HEK293 (cell line): Measurements from ENCODE around the gene TMEM119.
A peak's percentile ranks its signal among the peaks of the same experiment; 100 is the strongest.

Experiments
- EGR2 ChIP-seq: fragments of 450-650 bp; formaldehyde crosslinking; IDR thresholded peaks from 2 replicates; pipeline ENCODE4 v1.5.1; 2016; ENCODE audit warnings: low read depth, missing biosample characterization, missing genetic modification characterization
- GFI1B ChIP-seq: fragments of 450-650 bp; formaldehyde crosslinking; IDR thresholded peaks from 2 replicates; pipeline ENCODE4 v1.5.1; 2016; ENCODE audit warnings: missing biosample characterization, missing genetic modification characterization
- GLIS1 ChIP-seq: fragments of 450-650 bp; formaldehyde crosslinking; IDR thresholded peaks from 2 replicates; pipeline ENCODE4 v1.5.1; 2016; ENCODE audit warnings: missing biosample characterization, missing genetic modification characterization
- INSM2 ChIP-seq: fragments of 450-650 bp; formaldehyde crosslinking; IDR thresholded peaks from 2 replicates; pipeline ENCODE4 v1.5.1; 2016; ENCODE audit warnings: missing biosample characterization, missing genetic modification characterization
- KLF7 ChIP-seq: fragments of 450-650 bp; formaldehyde crosslinking; IDR thresholded peaks from 2 replicates; pipeline ENCODE4 v1.5.1; 2016; ENCODE audit warnings: missing biosample characterization, missing genetic modification characterization, borderline replicate concordance
- MEIS1 ChIP-seq: sonication (generic); formaldehyde crosslinking; IDR thresholded peaks from 2 replicates; pipeline ENCODE4 v1.8.1; 2022; ENCODE audit warnings: missing genetic modification reagents, mild to moderate bottlenecking, borderline replicate concordance
- MYNN ChIP-seq: fragments of 450-650 bp; formaldehyde crosslinking; IDR thresholded peaks from 2 replicates; pipeline ENCODE4 v1.5.1; 2016; ENCODE audit warnings: missing biosample characterization, missing genetic modification characterization, borderline replicate concordance
- OSR2 ChIP-seq: fragments of 450-650 bp; formaldehyde crosslinking; IDR thresholded peaks from 2 replicates; pipeline ENCODE4 v1.5.1; 2016; ENCODE audit warnings: missing biosample characterization, missing genetic modification characterization
- OVOL3 ChIP-seq: fragments of 450-650 bp; formaldehyde crosslinking; IDR thresholded peaks from 2 replicates; pipeline ENCODE4 v1.5.1; 2016; ENCODE audit warnings: missing biosample characterization, missing genetic modification characterization
- REPIN1 ChIP-seq: fragments of 450-650 bp; formaldehyde crosslinking; IDR thresholded peaks from 2 replicates; pipeline ENCODE4 v1.5.1; 2017; ENCODE audit warnings: missing biosample characterization, missing genetic modification characterization, low read depth
- REST ChIP-seq: fragments of 450-650 bp; formaldehyde crosslinking; IDR thresholded peaks from 2 replicates; pipeline ENCODE4 v1.5.1; 2016; ENCODE audit warnings: missing biosample characterization, missing genetic modification characterization
- YY1 ChIP-seq: fragments of 450-650 bp; formaldehyde crosslinking; IDR thresholded peaks from 2 replicates; pipeline ENCODE4 v1.5.1; 2018; ENCODE audit warnings: missing biosample characterization, missing genetic modification characterization
- ZBTB11 ChIP-seq: fragments of 450-650 bp; formaldehyde crosslinking; conservative IDR thresholded peaks from 2 replicates; pipeline ENCODE4 v1.5.1; 2016; ENCODE audit warnings: low read depth, missing biosample characterization, missing genetic modification characterization
- ZBTB6 ChIP-seq: fragments of 450-650 bp; formaldehyde crosslinking; IDR thresholded peaks from 2 replicates; pipeline ENCODE4 v1.5.1; 2017; ENCODE audit warnings: missing biosample characterization, missing genetic modification characterization
- ZNF19 ChIP-seq: fragments of 450-650 bp; formaldehyde crosslinking; IDR thresholded peaks from 2 replicates; pipeline ENCODE4; 2016; ENCODE audit warnings: missing biosample characterization, missing genetic modification characterization, low read depth
- ZNF2 ChIP-seq: fragments of 450-650 bp; formaldehyde crosslinking; IDR thresholded peaks from 2 replicates; pipeline ENCODE4 v1.5.1; 2016; ENCODE audit warnings: missing biosample characterization, missing genetic modification characterization
- ZNF350 ChIP-seq: fragments of 450-650 bp; formaldehyde crosslinking; IDR thresholded peaks from 2 replicates; pipeline ENCODE4 v1.5.0; 2017; ENCODE audit warnings: missing biosample characterization, mild to moderate bottlenecking, missing genetic modification characterization
- ZNF529 ChIP-seq: fragments of 450-650 bp; formaldehyde crosslinking; IDR thresholded peaks from 2 replicates; pipeline ENCODE4 v1.5.1; 2017; ENCODE audit warnings: missing genetic modification characterization, missing biosample characterization; ENCODE audit not compliant: insufficient replicate concordance
- ZNF558 ChIP-seq: fragments of 450-650 bp; formaldehyde crosslinking; IDR thresholded peaks from 2 replicates; pipeline ENCODE4 v1.5.1; 2016; ENCODE audit warnings: missing biosample characterization, missing genetic modification characterization
- ZNF561 ChIP-seq: fragments of 450-650 bp; IDR thresholded peaks from 2 replicates; pipeline ENCODE4 v1.5.1; 2018; ENCODE audit warnings: missing biosample characterization, missing genetic modification characterization, borderline replicate concordance
- ZNF600 ChIP-seq: fragments of 450-650 bp; formaldehyde crosslinking; IDR thresholded peaks from 2 replicates; pipeline ENCODE4 v1.5.1; 2016; ENCODE audit warnings: missing biosample characterization, missing genetic modification characterization
- ZNF623 ChIP-seq: fragments of 450-650 bp; formaldehyde crosslinking; IDR thresholded peaks from 2 replicates; pipeline ENCODE4 v1.5.1; 2016; ENCODE audit warnings: missing biosample characterization, missing genetic modification characterization
- ZNF654 ChIP-seq: fragments of 450-650 bp; formaldehyde crosslinking; IDR thresholded peaks from 2 replicates; pipeline ENCODE4 v1.5.1; 2016; ENCODE audit warnings: low read depth, missing biosample characterization, missing genetic modification characterization
- ZNF664 ChIP-seq: fragments of 450-650 bp; formaldehyde crosslinking; IDR thresholded peaks from 2 replicates; pipeline ENCODE4 v1.5.1; 2016; ENCODE audit warnings: missing biosample characterization, missing genetic modification characterization
- ZNF677 ChIP-seq: fragments of 450-650 bp; IDR thresholded peaks from 2 replicates; pipeline ENCODE4 v1.5.0; 2018; ENCODE audit warnings: missing biosample characterization, mild to moderate bottlenecking, missing genetic modification characterization, moderate library complexity
- ZNF707 ChIP-seq: fragments of 450-650 bp; formaldehyde crosslinking; IDR thresholded peaks from 2 replicates; pipeline ENCODE4 v1.5.1; 2016; ENCODE audit warnings: missing biosample characterization, missing genetic modification characterization
- ZNF776 ChIP-seq: fragments of 450-650 bp; formaldehyde crosslinking; IDR thresholded peaks from 2 replicates; pipeline ENCODE4 v1.5.0; 2017; ENCODE audit warnings: missing biosample characterization, missing genetic modification characterization, borderline replicate concordance
- ZNF843 ChIP-seq: fragments of 450-650 bp; formaldehyde crosslinking; IDR thresholded peaks from 2 replicates; pipeline ENCODE4 v1.5.1; 2016; ENCODE audit warnings: missing biosample characterization, missing genetic modification characterization
- ZSCAN23 ChIP-seq: fragments of 450-650 bp; formaldehyde crosslinking; IDR thresholded peaks from 2 replicates; pipeline ENCODE4 v1.5.1; 2016; ENCODE audit warnings: missing biosample characterization, missing genetic modification characterization
- ZXDB ChIP-seq: fragments of 450-650 bp; formaldehyde crosslinking; IDR thresholded peaks from 2 replicates; pipeline ENCODE4 v1.5.1; 2016; ENCODE audit warnings: missing biosample characterization, missing genetic modification characterization

TMEM119 gene

GRCh38 chr12:108560752-108561719 lies 36.8 kb downstream of the TMEM119 start, which contains the start of gene SART3 (continued):
- TF ChIP-seq ZNF623 (0 out of 2 replicates have a peak, but pooled peaks have one; percentile 4), ZNF2 (peak; percentile 63; the same call in 1 of the 2 replicates), ZNF664 (tag by site-specific recombination) (no peak), GLIS1 (tag by site-specific recombination) (peak; percentile 56), ZNF350 (tag by site-specific recombination) (no peak), ZNF600 (tag by site-specific recombination) (peak; percentile 39; the same call in 1 of the 2 replicates), ZNF19 (no peak), GFI1B (tag by site-specific recombination) (no peak), ZBTB11 (peak; percentile 78), EGR2 (tag by site-specific recombination) (peak; percentile 62; the same call in 1 of the 2 replicates), ZNF776 (no peak), ZXDB (tag by site-specific recombination) (peak; percentile 79), REST (tag by site-specific recombination) (peak; percentile 64), INSM2 (tag by site-specific recombination) (peak; percentile 46; the same call in 1 of the 2 replicates), ZBTB6 (tag by site-specific recombination) (peak; percentile 90), YY1 (tag by site-specific recombination) (peak; percentile 97), OSR2 (tag by site-specific recombination) (no peak), ZNF843 (tag by site-specific recombination) (no peak), ZSCAN23 (0 out of 2 replicates have a peak, but pooled peaks have one; percentile 33), ZNF654 (tag by site-specific recombination) (no peak; the same call in 1 of the 2 replicates), ZNF561 (tag by site-specific recombination) (0 out of 2 replicates have a peak, but pooled peaks have one; percentile 18), MYNN (tag by site-specific recombination) (no peak), ZNF558 (tag by site-specific recombination) (no peak), ZNF707 (tag by site-specific recombination) (no peak), KLF7 (tag by site-specific recombination) (no peak), MEIS1 (CRISPR knock-in tag) (no peak), OVOL3 (tag by site-specific recombination) (0 out of 2 replicates have a peak, but pooled peaks have one; percentile 40), ZNF529 (no peak), REPIN1 (tag by site-specific recombination) (0 out of 2 replicates have a peak, but pooled peaks have one; percentile 66), ZNF677 (no peak)
